ENCODE data around the gene MFNG.
"Not testable (repeated sequence)": the region's sequence is repeated elsewhere in the genome, so short reads cannot be mapped to it uniquely, and the experiment has no call there.

MFNG gene, protein sequence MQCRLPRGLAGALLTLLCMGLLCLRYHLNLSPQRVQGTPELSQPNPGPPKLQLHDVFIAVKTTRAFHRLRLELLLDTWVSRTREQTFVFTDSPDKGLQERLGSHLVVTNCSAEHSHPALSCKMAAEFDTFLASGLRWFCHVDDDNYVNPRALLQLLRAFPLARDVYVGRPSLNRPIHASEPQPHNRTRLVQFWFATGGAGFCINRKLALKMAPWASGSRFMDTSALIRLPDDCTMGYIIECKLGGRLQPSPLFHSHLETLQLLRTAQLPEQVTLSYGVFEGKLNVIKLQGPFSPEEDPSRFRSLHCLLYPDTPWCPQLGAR

GRCh38 chr22:37486224-37486845 lies at the start of gene MFNG:
Gene MFNG, minus strand, starts transcription at chr22:37486384. Its CDS starts 207 bp downstream, at chr22:37486177.
- Histone ChIP-seq H3K27me3 (ENCODE audit: control insufficient read depth, insufficient read depth, low read length) (peaks cover 11% of the 10 kb centered on the region), H3K36me3 (ENCODE audit: control insufficient read depth, insufficient read depth, low read length) (no peaks in the 10 kb centered on the region), H3K9ac (ENCODE audit: low read length) (peak within 1 kb of the TSS; percentile 61), H3K4me3 (ENCODE audit: low read length) (no peak within 1 kb of the TSS), H3K4me1 (ENCODE audit: control insufficient read depth, insufficient read depth, low read length) (peaks cover 30% of the 10 kb centered on the region), H3K9me3 (ENCODE audit: control insufficient read depth, low read length) (no peaks in the 10 kb centered on the region)

DNA sequence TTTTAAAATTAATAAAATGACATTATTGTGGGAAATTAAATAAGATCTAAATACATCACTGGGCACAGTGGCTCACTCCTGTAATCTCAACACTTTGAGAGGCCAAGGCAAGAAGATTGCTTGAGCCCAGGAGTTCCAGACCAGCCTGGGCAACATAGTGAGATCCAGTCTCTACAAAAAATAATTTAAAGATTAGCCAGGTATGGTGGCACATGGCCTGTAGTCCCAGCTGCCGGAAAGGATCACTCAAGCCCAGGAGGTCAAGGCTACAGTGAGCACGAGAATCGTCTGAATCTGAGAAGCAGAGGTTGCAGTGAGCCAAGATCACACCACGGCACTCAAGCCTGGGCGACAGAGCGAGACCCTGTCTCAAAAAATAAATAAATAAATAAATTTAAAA lies 49.0 kb upstream of the MFNG start:
- Histone ChIP-seq H3K4me3 (ENCODE audit: low read length) (no peak overlapping the region), H3K9me3 (ENCODE audit: control insufficient read depth, low read length) (no peaks in the 10 kb centered on the region), H3K27me3 (ENCODE audit: control insufficient read depth, insufficient read depth, low read length) (no peaks in the 10 kb centered on the region), H3K9ac (ENCODE audit: low read length) (no peak overlapping the region), H3K4me1 (ENCODE audit: control insufficient read depth, insufficient read depth, low read length) (peaks cover 24% of the 10 kb centered on the region), H3K36me3 (ENCODE audit: control insufficient read depth, insufficient read depth, low read length) (no peaks in the 10 kb centered on the region)

GRCh38 chr22:37534445-37534844 lies 48.3 kb upstream of the MFNG start:
- Histone ChIP-seq H3K9me3 (ENCODE audit: control insufficient read depth, low read length) (no peaks in the 10 kb centered on the region), H3K4me3 (ENCODE audit: low read length) (no peak overlapping the region), H3K27me3 (ENCODE audit: control insufficient read depth, insufficient read depth, low read length) (no peaks in the 10 kb centered on the region), H3K36me3 (ENCODE audit: control insufficient read depth, insufficient read depth, low read length) (no peaks in the 10 kb centered on the region), H3K9ac (ENCODE audit: low read length) (no peak overlapping the region), H3K4me1 (ENCODE audit: control insufficient read depth, insufficient read depth, low read length) (peaks cover 28% of the 10 kb centered on the region)

DNA sequence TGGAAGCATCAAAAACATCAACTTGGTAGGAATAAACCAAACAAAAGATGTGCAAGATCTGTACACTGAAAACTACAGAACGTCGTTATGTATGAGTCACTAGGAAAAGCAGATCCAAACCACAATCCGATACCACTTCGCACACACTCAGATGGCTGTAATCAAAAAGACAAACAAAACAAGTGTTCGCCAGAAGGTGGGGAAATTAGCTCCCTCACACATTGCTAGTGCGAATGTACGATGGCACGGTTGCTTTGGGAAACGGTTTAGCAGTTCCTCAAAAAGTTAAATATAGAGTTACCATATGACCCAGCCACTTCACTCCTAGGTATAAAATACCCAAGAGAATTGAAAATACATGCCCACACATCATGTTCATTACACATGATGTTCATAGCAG lies 47.8 kb upstream of the MFNG start:
- H3K9me3 ChIP-seq (ENCODE audit: control insufficient read depth, low read length): no peaks in the 10 kb centered on the region
- H3K27me3 ChIP-seq (ENCODE audit: control insufficient read depth, insufficient read depth, low read length): no peaks in the 10 kb centered on the region
- peaks cover 25% of the 10 kb centered on the region for H3K4me1 ChIP-seq (ENCODE audit: control insufficient read depth, insufficient read depth, low read length)
- no peak overlapping the region for H3K4me3 ChIP-seq (ENCODE audit: low read length)
- no peaks in the 10 kb centered on the region for H3K36me3 ChIP-seq (ENCODE audit: control insufficient read depth, insufficient read depth, low read length)
- H3K9ac ChIP-seq (ENCODE audit: low read length): no peak overlapping the region

GRCh38 chr22:37529652-37530345 lies 43.6 kb upstream of the MFNG start:
- Histone ChIP-seq H3K36me3 (ENCODE audit: control insufficient read depth, insufficient read depth, low read length) (no peaks in the 10 kb centered on the region), H3K4me1 (ENCODE audit: control insufficient read depth, insufficient read depth, low read length) (peaks cover 28% of the 10 kb centered on the region), H3K9ac (ENCODE audit: low read length) (no peak overlapping the region), H3K27me3 (ENCODE audit: control insufficient read depth, insufficient read depth, low read length) (no peaks in the 10 kb centered on the region), H3K4me3 (ENCODE audit: low read length) (no peak overlapping the region), H3K9me3 (ENCODE audit: control insufficient read depth, low read length) (no peaks in the 10 kb centered on the region)

DNA sequence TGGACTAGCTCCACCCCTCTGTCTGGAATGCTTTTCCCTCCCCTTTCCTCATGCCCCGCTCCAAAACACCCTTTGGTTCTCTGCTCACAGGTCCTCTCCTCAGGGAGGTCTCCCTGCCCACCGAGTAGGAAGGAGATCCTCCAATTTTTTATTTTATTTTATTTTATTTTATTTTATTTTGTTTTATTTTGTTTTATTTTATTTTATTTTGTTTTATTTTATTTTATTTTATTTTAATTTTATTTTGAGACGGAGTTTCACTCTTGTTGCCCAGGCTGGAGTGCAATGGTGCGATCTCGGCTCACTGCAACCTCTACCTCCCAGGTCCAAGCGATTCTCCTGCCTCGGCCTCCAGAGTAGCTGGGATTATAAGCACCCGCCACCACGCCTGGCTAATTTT lies 41.8 kb upstream of the MFNG start:
- not testable (repeated sequence) for H3K27me3 ChIP-seq (ENCODE audit: control insufficient read depth, insufficient read depth, low read length); H3K9me3 ChIP-seq (ENCODE audit: control insufficient read depth, low read length); H3K9ac ChIP-seq (ENCODE audit: low read length); H3K36me3 ChIP-seq (ENCODE audit: control insufficient read depth, insufficient read depth, low read length); H3K4me3 ChIP-seq (ENCODE audit: low read length)
- H3K4me1 ChIP-seq (ENCODE audit: control insufficient read depth, insufficient read depth, low read length): peaks cover 15% of the 10 kb centered on the region

DNA sequence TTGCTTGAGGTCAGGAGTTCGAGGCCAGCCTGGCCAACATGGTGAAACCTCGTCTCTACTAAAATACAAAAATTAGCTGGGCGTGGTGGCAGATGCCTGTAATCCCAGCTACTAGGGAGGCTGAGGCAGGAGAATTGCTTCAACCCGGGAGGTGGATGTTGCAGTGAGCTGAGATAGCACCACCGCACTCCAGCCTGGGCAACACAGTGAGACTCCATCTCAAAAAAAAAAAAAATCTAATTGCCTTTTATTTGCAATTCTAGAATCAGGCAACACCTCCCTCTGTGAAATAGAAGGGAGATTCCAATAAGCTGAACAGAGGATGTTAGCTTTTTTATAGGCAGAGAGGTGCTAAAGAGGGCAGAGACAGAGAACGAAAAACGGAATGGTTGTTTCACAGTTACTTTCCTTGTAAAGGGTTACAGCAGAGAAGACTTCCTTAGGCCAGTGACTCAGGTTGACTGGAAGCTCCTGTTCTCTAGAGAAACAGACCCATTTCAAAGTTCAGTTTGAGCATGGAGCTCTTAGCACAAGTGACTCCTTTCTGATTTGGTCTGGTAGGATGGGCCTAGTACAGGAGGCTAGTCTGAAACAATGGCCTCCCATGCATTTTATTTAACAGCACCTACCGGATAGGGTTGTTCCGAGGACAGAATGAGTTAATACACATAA lies 41.0 kb upstream of the MFNG start:
- H3K4me1 ChIP-seq (ENCODE audit: control insufficient read depth, insufficient read depth, low read length): peaks cover 15% of the 10 kb centered on the region
- H3K9ac ChIP-seq (ENCODE audit: low read length); H3K4me3 ChIP-seq (ENCODE audit: low read length); H3K27me3 ChIP-seq (ENCODE audit: control insufficient read depth, insufficient read depth, low read length); H3K9me3 ChIP-seq (ENCODE audit: control insufficient read depth, low read length); H3K36me3 ChIP-seq (ENCODE audit: control insufficient read depth, insufficient read depth, low read length): not testable (repeated sequence)

DNA sequence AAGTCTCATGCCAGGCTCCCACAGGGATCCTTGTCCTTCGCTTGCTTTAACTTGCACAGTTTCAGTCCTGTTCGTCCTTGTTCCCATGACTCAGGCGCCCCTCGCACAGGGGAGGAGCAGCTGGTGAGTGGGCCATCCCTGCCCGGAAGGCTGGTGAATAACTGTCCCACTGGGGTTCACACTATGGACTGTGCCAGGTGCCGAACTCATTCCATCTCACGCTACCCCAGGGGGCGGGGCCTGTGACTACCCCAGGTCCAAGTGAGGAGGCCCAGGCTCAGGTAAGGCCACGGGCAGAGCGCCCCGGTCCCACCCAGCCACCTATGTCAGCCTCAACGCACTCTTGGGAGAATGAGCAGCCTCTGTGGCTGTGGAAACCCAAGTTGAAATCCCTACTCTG lies 40.2 kb upstream of the MFNG start:
- Histone ChIP-seq H3K9me3 (ENCODE audit: control insufficient read depth, low read length) (no peaks in the 10 kb centered on the region), H3K27me3 (ENCODE audit: control insufficient read depth, insufficient read depth, low read length) (no peaks in the 10 kb centered on the region)

GRCh38 chr22:37525746-37526350 lies 39.7 kb upstream of the MFNG start:
- Histone ChIP-seq H3K27me3 (ENCODE audit: control insufficient read depth, insufficient read depth, low read length) (no peaks in the 10 kb centered on the region), H3K36me3 (ENCODE audit: control insufficient read depth, insufficient read depth, low read length) (no peaks in the 10 kb centered on the region), H3K9me3 (ENCODE audit: control insufficient read depth, low read length) (no peaks in the 10 kb centered on the region), H3K9ac (ENCODE audit: low read length) (no peak overlapping the region), H3K4me3 (ENCODE audit: low read length) (no peak overlapping the region), H3K4me1 (ENCODE audit: control insufficient read depth, insufficient read depth, low read length) (peaks cover 23% of the 10 kb centered on the region)

More for the DNA sequence above, 40.2 kb upstream of the MFNG start:
- Histone ChIP-seq H3K4me3 (ENCODE audit: low read length) (no peak overlapping the region), H3K9ac (ENCODE audit: low read length) (no peak overlapping the region), H3K36me3 (ENCODE audit: control insufficient read depth, insufficient read depth, low read length) (no peaks in the 10 kb centered on the region), H3K4me1 (ENCODE audit: control insufficient read depth, insufficient read depth, low read length) (peaks cover 18% of the 10 kb centered on the region)

DNA sequence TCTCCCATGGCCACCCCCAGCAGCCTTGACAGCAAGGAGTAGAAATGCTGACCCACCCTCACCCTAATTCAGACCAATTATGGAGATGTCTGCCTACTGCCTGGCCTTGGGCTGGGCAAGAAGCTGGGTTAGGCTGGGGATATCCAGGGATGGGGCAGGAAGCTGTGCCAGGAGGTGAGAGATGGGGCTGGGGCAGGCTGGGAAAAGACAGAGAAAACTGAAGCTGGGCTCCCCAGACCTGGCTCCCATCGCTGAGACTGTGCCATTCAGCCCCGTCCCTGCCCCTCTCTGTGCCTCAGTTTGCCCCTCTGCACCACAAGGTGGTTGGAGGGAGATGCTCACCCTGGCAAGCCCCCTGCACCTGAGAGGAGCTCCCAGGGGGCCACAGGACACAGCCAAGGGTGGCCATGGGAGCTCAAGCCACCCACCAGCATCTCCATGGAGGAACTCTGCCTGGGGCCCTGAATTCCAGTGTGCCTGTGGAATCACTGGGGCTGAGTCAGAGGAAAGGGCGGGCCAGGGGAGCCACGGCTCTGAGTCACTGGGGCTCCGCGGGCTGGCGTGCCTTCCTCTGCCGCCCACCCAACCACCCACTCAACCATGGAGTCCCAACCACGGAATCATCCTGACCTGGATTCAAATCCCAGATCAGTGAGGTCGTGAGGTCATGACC lies 39.0 kb upstream of the MFNG start:
- H3K4me3 ChIP-seq (ENCODE audit: low read length): no peak overlapping the region
- H3K27me3 ChIP-seq (ENCODE audit: control insufficient read depth, insufficient read depth, low read length): no peaks in the 10 kb centered on the region

GRCh38 chr22:37522482-37522881 lies 36.3 kb upstream of the MFNG start:
- no peaks in the 10 kb centered on the region for H3K9me3 ChIP-seq (ENCODE audit: control insufficient read depth, low read length)
- no peak overlapping the region for H3K4me3 ChIP-seq (ENCODE audit: low read length)
- H3K27me3 ChIP-seq (ENCODE audit: control insufficient read depth, insufficient read depth, low read length): no peaks in the 10 kb centered on the region
- H3K4me1 ChIP-seq (ENCODE audit: control insufficient read depth, insufficient read depth, low read length): peaks cover 31% of the 10 kb centered on the region
- H3K36me3 ChIP-seq (ENCODE audit: control insufficient read depth, insufficient read depth, low read length): no peaks in the 10 kb centered on the region
- H3K9ac ChIP-seq (ENCODE audit: low read length): no peak overlapping the region

More for the DNA sequence above, 39.0 kb upstream of the MFNG start:
- no peaks in the 10 kb centered on the region for H3K9me3 ChIP-seq (ENCODE audit: control insufficient read depth, low read length)
- no peak overlapping the region for H3K9ac ChIP-seq (ENCODE audit: low read length)
- peaks cover 28% of the 10 kb centered on the region for H3K4me1 ChIP-seq (ENCODE audit: control insufficient read depth, insufficient read depth, low read length)
- H3K36me3 ChIP-seq (ENCODE audit: control insufficient read depth, insufficient read depth, low read length): no peaks in the 10 kb centered on the region

Data from mucosa of stomach (tissue), 1 donor.